NCI-H187 (cell line): ENCODE results near the gene NDUFAF2.
"Not testable (repeated sequence)": the region's sequence is repeated elsewhere in the genome, so short reads cannot be mapped to it uniquely, and the experiment has no call there.

Source experiments
- DNase-seq, 2 experiments: peaks; one replicate each; lab custom pipeline; 2025; lab: John Stamatoyannopoulos, UW

The NDUFAF2 gene

GRCh38 chr5:61178702-61179101 is 233.7 kb downstream of the NDUFAF2 start:
- no peak for DNase-seq

- DNase-seq = no peak
These were observed 235.9 kb downstream of the NDUFAF2 start for GRCh38 chr5:61180886-61181285.

GRCh38 chr5:61182449-61182848 is 237.4 kb downstream of the NDUFAF2 start:
- DNase-seq = no peak

GRCh38 chr5:61183538-61183937 is 238.5 kb downstream of the NDUFAF2 start:
- DNase-seq = no peak

- DNase-seq = no peak
These were observed 239.7 kb downstream of the NDUFAF2 start for GRCh38 chr5:61184708-61185107.

- DNase-seq = no peak
These were observed 241.6 kb downstream of the NDUFAF2 start for GRCh38 chr5:61186634-61187033.

GRCh38 chr5:61187352-61187751 is 242.3 kb downstream of the NDUFAF2 start:
- DNase-seq = not testable (repeated sequence)

- not testable (repeated sequence) for DNase-seq
These were observed 242.8 kb downstream of the NDUFAF2 start for GRCh38 chr5:61187826-61188225.

GRCh38 chr5:61198606-61199005 is 253.6 kb downstream of the NDUFAF2 start:
- DNase-seq = no peak

GRCh38 chr5:61200582-61201155 is 255.7 kb downstream of the NDUFAF2 start:
- no peak for DNase-seq

- no peak for DNase-seq
These were observed 257.2 kb downstream of the NDUFAF2 start for GRCh38 chr5:61202213-61202612.
